Natural killer cell (primary cell): ENCODE measurements around the gene GCHFR. TPM values are rescaled to one million over a fixed set of nuclear protein-coding genes. Genes with fewer than 3 reads are reported as not detected.

ENCODE experiments used
- ATAC-seq, 3 donors: fragments of 150-1000 bp in 2 of 3; fragments of 200-7000 bp in 1 of 3; cut with Tn5 transposase; 1 replicate in 1 of 3; 2 replicates in 2 of 3; pipeline ENCODE4 v1.10.0; 2021; ENCODE audit warnings: mild to moderate bottlenecking in 2 of 3, moderate library complexity in 2 of 3
- DNase-seq, 2 donors: peaks; one replicate each; pipeline versions ENCODE4 v3.0.0 to v3.0.0-alpha.2; 2013 to 2021; ENCODE audit warnings: mixed read lengths in 1 of 2
- H3K27ac ChIP-seq: one replicate; pipeline ENCODE4 v1.5.1; 2013; ENCODE audit warnings: mild to moderate bottlenecking, low read length
- H3K27me3 ChIP-seq: one replicate; pipeline ENCODE4 v1.6.1; 2013; ENCODE audit warnings: low read length; ENCODE audit not compliant: control insufficient read depth, insufficient read depth
- H3K36me3 ChIP-seq: one replicate; pipeline ENCODE4 v1.6.1; 2013; ENCODE audit warnings: low read length; ENCODE audit not compliant: control insufficient read depth, insufficient read depth
- H3K4me1 ChIP-seq: one replicate; pipeline ENCODE4 v1.6.1; 2013; ENCODE audit warnings: low read length; ENCODE audit not compliant: control insufficient read depth, insufficient read depth
- H3K4me3 ChIP-seq: one replicate; pipeline ENCODE4 v1.5.1; 2013; ENCODE audit warnings: low read length
- H3K9me3 ChIP-seq: one replicate; pipeline ENCODE4 v1.6.1; 2013; ENCODE audit warnings: low read length; ENCODE audit not compliant: control insufficient read depth, insufficient read depth
- H3K27ac Mint-ChIP-seq, 2 donors: one replicate each; pipeline ENCODE4 v1.8.0; 2022; ENCODE audit warnings: mild to moderate bottlenecking in 2 of 2, mixed read lengths in 2 of 2, moderate library complexity in 1 of 2
- H3K27me3 Mint-ChIP-seq, 2 donors: one replicate each; pipeline ENCODE4 v1.8.0; 2022; ENCODE audit warnings: low read depth in 2 of 2, mixed read lengths in 2 of 2
- H3K36me3 Mint-ChIP-seq: one replicate; pipeline ENCODE4 v1.8.0; 2022; ENCODE audit warnings: mixed read lengths
- H3K4me1 Mint-ChIP-seq, 2 donors: one replicate each; pipeline ENCODE4 v1.8.0; 2022; ENCODE audit warnings: mixed read lengths in 2 of 2
- H3K4me3 Mint-ChIP-seq: one replicate; pipeline ENCODE4 v1.8.0; 2022; ENCODE audit warnings: mild to moderate bottlenecking, moderate library complexity, mixed read lengths
- H3K9me3 Mint-ChIP-seq, 2 donors: one replicate each; pipeline ENCODE4 v1.8.0; 2022; ENCODE audit warnings: mixed read lengths in 2 of 2
- CTCF ChIP-seq: fragments of 200-600 bp; IDR thresholded peaks from one replicate; pipeline ENCODE4 v1.8.0; 2022; ENCODE audit warnings: antibody characterized with exemption
- WGBS: methylation state at CpG from one replicate; pipeline ENCODE4 v1.1.7; 2013; ENCODE audit warnings: missing lambda C conversion rate; ENCODE audit not compliant: insufficient coverage; 5-methylcytosine and 5-hydroxymethylcytosine counted together
- intact Hi-C: fragments of 100-400 bp; cut with micrococcal nuclease; formaldehyde crosslinking; loops from one replicate; pipeline ENCODE4 v1.14.2; 2022
- total RNA-seq, 4 donors: library from RNA; stranded (reverse); fragments of 120-200 nt in 1 of 4; gene quantifications; one replicate each; pipeline versions ENCODE4 v1.2.3 to v1.2.4, GENCODE V29; 2013 to 2022

GCHFR gene
- total RNA-seq, 3 donors from 2014 or later (not counting 1 experiment from before 2014, with no cell fraction given): 17.5 to 25.9 (median 25.9) TPM

- no peak overlapping the region for H3K4me3 ChIP-seq
- Mint-ChIP-seq H3K4me1 (no peaks in the 10 kb centered on the region), H3K27ac (no peak overlapping the region), H3K36me3 (peaks cover 6% of the 10 kb centered on the region), H3K27me3 (no peaks in the 10 kb centered on the region), H3K9me3 (no peaks in the 10 kb centered on the region), H3K4me3 (no peak overlapping the region)
- intact Hi-C loops: no loop called here
- 96% methylated on average over 3 of the region's 3 CpGs for WGBS
- no peak for DNase-seq
- ATAC-seq: no peak
- H3K27ac ChIP-seq: no peak overlapping the region
- peaks cover 22% of the 10 kb centered on the region for H3K36me3 ChIP-seq
- no peaks in the 10 kb centered on the region for H3K4me1 ChIP-seq
- H3K9me3 ChIP-seq: no peaks in the 10 kb centered on the region
- H3K27me3 ChIP-seq: no peaks in the 10 kb centered on the region
- TF ChIP-seq CTCF: no peak
Observed at GRCh38 chr15:40731034-40731433, 32.8 kb upstream of the GCHFR start.

- Histone ChIP-seq H3K4me3 (no peak overlapping the region), H3K27ac (no peak overlapping the region), H3K27me3 (no peaks in the 10 kb centered on the region), H3K9me3 (no peaks in the 10 kb centered on the region), H3K4me1 (no peaks in the 10 kb centered on the region), H3K36me3 (peaks cover 60% of the 10 kb centered on the region)
- DNase-seq (no peak), ATAC-seq (no peak)
- no peak for TF ChIP-seq CTCF
- Mint-ChIP-seq H3K27ac (no peak overlapping the region), H3K4me1 (no peaks in the 10 kb centered on the region), H3K9me3 (no peaks in the 10 kb centered on the region), H3K27me3 (no peaks in the 10 kb centered on the region), H3K4me3 (no peak overlapping the region), H3K36me3 (peaks cover under 1% of the 10 kb centered on the region)
- intact Hi-C loops: no loop called here
- 94% methylated on average over 4 of the region's 4 CpGs for WGBS
Observed at GRCh38 chr15:40736575-40736974, 27.3 kb upstream of the GCHFR start.

- H3K27ac Mint-ChIP-seq: no peak overlapping the region
- no peak overlapping the region for H3K4me3 Mint-ChIP-seq
- Histone ChIP-seq H3K9me3 (no peaks in the 10 kb centered on the region), H3K27ac (no peak overlapping the region), H3K27me3 (no peaks in the 10 kb centered on the region), H3K4me3 (no peak overlapping the region), H3K36me3 (peaks cover 59% of the 10 kb centered on the region), H3K4me1 (peaks cover under 1% of the 10 kb centered on the region)
- no peaks in the 10 kb centered on the region for H3K27me3 Mint-ChIP-seq
- H3K4me1 Mint-ChIP-seq: no peaks in the 10 kb centered on the region
- no peaks in the 10 kb centered on the region for H3K36me3 Mint-ChIP-seq
- no peak for ATAC-seq
- H3K9me3 Mint-ChIP-seq: no peaks in the 10 kb centered on the region
- no peak for TF ChIP-seq CTCF
- intact Hi-C loops: no loop called here
- no peak for DNase-seq
- 98% methylated on average over 3 of the region's 3 CpGs for WGBS
Observed at GRCh38 chr15:40737048-40737447, 26.8 kb upstream of the GCHFR start.

- Histone ChIP-seq H3K4me1 (peaks cover 20% of the 10 kb centered on the region), H3K36me3 (peaks cover 64% of the 10 kb centered on the region), H3K27ac (no peak overlapping the region), H3K4me3 (no peak overlapping the region), H3K9me3 (no peaks in the 10 kb centered on the region), H3K27me3 (no peaks in the 10 kb centered on the region)
- TF ChIP-seq CTCF: no peak
- no peaks in the 10 kb centered on the region for H3K9me3 Mint-ChIP-seq
- intact Hi-C loops: no loop called here
- no peaks in the 10 kb centered on the region for H3K27me3 Mint-ChIP-seq
- H3K36me3 Mint-ChIP-seq: no peaks in the 10 kb centered on the region
- DNase-seq (no peak), ATAC-seq (no peak)
- no peak overlapping the region for H3K27ac Mint-ChIP-seq
- H3K4me1 Mint-ChIP-seq: peaks cover 16% of the 10 kb centered on the region in 2 donors
- no peak overlapping the region for H3K4me3 Mint-ChIP-seq
- WGBS: 96% methylated on average over 2 of the region's 2 CpGs
Observed at GRCh38 chr15:40739047-40739446, 24.8 kb upstream of the GCHFR start.
